Kidney tubule cell (primary cell): ENCODE measurements around the gene OPCML.

ENCODE experiments used
- DNase-seq: peaks from one replicate; pipeline ENCODE4 v3.0.0-alpha.2; 2018; ENCODE audit warnings: low spot score

OPCML gene

DNA sequence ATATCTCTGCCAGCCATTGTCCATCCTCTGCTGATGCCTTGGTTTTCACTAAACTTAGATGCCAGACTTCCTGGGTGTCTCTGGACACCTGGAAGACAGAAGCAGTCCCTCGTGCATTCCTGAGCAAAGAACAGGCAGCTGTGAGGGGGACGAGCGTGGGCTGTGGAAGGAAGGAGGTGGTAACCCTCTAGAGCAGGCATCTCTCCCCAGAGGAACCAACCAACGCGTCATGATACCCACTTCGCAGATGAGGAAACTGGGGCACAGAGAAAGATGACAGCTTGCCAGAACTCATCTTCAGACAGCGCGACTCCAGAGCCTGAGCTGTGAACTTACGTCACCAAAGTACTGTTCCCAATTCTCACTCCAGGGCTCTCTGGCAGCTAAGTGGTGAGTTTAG is 123.4 kb downstream of the OPCML start:
- no peak for DNase-seq

DNA sequence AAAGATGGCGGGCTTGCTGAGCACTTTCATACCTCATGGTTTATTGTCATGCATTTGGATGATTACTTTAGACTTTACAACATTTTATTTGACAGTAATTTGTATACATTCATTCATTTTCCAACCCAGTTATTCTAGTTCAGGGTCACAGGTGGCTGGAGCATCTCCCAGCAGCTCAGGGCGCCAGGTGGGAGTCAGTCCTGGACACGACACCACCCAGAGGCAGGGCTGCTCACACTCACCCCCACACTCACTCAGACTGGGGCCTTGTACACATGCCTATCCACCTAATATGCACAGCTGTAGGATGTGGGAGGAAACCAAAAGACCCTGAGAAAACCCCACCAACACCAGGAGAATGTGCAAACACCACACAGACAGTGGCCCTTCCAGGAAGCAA is 123.9 kb downstream of the OPCML start:
- DNase-seq, result no peak

DNA sequence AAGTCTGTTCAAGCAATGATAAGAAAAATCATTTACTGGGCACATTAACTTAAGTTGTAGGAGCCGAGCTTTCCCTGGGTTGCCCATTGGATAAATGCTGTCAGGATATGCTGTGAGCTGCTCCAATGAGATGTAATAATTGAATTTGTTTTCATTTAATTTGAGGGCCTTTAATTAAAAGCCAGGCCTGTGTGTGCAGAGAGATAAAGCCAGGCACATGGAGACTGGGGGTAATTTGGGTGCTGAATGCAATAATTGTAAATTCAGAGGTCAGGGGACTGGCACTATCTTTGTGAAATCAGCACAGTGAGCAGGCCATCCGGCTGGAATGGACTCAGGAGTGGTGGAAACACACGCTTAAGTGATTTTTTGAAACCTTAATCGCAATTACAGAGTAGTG is 125.8 kb downstream of the OPCML start:
- no peak for DNase-seq

DNA sequence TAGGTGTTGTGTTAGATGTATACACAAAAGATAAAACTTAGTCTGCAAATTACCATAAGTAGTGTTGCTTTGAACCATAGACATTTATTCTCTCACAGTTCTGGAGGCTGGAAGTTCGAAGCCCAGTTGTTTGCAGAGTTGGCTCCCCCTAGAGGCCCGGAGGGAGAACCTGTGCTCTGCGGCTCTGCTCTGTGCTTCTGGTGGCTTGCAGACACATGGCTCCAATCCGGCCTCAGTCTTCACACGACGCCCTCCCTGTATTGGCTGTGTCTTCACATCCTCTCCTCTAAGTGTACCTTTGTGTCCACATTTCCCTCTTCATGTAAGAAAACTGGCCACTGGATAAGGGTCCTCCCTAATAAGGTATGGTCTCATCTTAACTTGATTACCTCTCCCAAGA is 128.4 kb downstream of the OPCML start:
- peak; percentile 7 for DNase-seq

DNA sequence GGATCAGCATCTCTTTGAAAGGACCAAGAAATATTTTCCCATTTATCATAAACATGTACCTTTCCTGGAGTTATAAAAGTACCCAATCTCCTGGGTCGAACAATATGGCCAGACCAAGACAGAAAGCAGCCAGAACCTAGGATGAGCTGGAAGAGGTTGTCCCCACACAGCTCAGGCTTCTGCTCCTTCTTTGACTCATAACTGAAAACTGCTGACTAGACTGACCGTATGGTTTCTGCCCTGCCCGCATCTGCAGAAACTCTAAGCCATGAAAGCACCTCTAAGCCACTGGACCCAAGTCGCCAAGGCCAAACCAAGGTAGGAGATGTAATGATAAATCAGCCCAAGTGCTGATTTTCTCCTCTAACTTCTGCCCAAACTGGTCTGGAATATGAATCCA is 129.8 kb downstream of the OPCML start:
- DNase-seq, result no peak

DNA sequence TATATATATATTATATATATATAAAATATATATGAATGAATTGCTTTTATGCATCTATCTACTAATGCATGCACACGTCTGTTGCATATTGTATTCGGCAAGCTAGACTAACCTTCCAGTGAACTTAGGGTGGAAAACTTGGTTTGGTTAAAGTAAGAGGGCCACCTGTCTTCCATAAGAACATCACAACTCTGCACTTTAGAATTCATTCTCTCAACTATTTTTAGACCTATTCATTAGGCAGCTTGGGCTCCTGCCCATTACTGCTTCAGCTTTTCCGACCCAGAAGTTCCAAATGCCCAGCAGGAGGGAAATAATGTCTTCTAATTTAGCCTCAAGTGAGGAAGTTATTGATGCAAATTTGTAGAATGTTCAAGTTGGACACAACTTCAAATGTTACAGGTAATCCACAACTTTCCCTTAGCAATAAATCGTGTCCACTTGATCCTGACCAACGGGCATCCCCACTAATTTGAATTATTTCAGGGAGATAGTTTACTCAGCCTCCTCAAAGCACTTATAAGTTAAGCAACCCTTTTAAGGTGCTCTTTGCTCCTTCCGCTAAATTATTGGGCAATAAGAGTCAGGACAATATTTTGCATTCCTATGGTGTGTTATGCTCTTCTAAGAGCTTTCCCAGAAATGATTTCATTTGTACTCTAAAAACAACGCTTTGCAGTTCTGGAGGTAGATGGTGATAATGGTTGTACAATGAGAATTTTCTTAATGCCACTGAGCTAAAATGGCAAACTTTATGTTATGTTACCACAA is 132.3 kb downstream of the OPCML start:
- no peak for DNase-seq

DNA sequence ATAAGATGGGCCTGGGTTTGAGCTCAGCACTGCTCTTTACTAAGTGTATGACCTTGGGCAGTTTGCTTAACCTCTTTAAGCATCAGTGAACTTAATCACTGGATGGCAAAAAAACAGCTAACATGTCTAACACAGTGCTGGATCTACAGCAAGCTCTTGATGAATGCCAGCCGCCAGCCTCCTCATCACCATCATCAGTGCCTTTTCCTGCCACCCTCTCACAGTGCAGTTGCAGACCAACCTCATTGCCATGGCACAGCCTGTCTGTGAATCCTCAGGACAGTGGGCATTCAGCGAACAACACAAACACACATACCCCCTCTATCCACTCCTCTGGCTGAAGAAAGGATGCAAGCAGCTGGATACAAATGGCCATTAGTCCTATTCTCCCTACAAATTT is 133.0 kb downstream of the OPCML start:
- DNase-seq, result no peak

DNA sequence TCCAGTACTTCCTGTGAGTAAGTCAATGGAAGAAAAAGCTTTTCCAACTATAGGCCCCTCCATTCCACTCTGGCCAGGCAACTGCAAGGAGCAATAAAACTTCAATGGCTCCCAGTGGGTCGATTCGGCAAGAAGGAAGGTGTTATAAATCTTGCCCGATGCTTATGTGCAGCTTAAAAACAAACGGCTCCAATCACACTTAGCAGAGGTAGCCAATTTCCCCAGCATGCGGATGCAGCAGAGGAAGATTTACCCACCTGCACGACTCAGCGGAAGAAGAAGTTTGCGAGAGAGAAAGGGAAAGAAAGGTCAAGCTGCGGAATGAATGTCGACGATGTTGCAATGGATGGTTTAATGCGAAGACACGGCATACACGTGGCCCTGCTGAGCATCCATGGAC is 141.5 kb downstream of the OPCML start:
- DNase-seq, result no peak

DNA sequence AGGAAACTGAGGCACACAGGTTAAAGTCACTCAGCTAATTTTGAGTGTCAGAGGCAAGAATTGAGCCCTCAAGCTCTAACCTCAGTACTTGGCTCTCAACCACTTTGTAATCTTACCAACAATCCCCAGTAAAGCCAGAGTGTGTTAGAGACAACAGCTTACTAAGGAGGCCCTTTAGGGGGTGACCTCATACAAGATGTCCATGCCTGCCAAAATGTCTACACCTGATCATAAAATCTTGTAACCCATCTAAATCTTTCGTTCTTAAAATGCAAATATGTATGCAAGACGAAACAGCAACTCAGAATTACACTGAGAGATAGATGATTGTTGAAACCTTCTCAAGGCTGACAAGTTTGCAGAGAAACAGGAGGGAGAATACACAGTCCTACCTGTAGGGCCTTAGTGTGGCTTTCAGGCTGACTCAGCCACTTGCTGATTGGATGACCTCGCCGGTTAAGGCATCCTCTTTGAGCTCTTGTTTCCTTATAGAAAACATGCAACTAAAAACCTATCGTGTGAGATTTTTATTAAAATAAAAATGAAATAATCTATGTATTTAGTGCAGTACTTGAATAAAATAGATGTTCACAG is 143.2 kb downstream of the OPCML start:
- DNase-seq, result no peak

DNA sequence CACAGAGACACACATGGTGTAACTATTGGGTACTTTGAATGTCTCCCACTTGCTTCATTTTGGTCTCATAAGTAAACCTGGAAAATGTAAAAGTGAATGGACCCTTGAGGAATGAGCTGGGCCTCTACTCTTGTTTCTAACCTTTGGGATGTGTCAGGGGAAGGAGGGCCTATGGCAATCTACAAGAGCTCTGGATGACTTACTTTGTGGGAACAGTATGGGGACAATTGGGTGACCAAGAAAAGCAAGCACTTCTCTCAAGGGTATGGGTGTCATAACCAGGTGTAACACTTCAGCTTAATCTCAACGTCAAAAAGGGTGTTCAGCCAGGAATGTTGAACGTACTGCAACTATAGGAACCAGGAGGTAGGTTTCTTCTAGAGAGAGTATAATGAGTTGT is 144.0 kb downstream of the OPCML start:
- no peak for DNase-seq

DNA sequence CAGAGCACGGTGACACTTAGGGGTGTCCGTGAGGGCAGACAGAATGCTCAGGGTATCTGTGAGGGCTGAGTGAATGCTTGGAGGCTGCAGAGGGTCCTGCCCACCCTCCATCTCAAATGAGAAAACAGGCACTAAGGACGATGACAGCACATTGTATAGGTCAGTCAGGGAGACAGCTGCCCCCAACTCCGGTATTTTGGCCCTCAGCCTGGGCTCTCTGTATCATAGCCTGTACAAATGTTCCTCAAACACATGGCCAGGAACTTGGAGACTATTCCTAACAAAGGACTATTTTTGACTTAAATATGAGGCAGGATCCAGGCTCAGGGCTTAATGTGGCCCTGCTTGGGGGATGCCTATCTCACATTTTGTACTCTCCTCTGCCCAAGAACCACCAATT is 145.4 kb downstream of the OPCML start:
- DNase-seq, result no peak

DNA sequence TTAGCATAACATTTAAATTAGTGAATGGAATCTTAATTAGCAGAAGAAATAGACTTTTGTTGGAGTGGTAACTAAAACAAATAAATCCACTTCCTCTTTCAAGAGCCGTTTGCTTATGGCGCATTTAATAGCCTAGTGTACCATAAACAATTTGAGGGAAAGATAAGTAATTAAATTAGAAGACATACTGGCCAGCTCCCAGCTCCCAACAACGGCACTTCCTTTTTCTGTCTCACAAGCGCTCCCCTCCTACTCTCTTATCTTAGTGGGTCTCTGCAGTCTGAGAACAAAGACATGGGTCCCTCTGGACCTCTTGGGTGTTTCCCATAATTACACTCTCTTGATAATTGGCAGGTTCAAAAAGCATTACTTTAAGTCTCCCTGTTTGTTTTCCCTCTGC is 146.0 kb downstream of the OPCML start:
- DNase-seq, result no peak

DNA sequence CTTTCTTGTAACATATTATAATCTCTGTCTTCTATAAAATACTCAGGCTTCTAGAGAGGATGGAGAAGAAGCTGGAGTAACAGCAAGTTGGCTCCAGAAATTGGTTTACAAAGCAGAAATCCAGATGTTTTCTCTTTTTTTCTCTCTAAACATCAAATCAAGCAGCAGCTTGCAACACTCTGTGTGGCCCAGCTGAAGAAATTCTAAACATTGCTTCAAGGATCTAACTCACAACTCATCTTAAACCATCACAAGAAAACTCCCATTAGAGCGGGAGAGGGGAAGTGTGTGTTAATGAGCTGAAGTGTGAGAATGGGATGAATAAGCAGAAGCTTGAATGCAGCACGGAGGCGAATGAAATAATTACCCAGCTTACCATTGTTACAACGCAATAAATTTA is 146.5 kb downstream of the OPCML start:
- no peak for DNase-seq

DNA sequence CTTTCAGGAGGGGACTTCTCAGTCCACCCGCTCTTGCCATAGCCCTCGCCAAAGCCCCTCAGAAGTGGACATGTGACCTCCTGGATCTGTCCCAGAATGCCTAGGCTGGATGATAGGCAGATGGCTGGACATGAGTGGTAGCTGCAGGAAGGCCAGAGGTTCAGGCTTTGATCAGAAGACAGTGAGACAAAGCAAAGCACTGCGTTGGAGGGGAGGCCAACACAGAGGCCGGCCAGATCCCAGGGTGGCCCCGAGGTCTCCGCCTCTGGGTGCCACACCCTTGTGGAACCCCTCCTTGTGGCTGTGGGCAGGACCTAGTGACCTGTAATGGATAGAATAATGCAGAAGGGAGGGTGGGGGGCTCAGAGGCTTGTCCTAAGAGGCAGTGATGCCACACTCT is 147.6 kb downstream of the OPCML start:
- DNase-seq, result no peak

DNA sequence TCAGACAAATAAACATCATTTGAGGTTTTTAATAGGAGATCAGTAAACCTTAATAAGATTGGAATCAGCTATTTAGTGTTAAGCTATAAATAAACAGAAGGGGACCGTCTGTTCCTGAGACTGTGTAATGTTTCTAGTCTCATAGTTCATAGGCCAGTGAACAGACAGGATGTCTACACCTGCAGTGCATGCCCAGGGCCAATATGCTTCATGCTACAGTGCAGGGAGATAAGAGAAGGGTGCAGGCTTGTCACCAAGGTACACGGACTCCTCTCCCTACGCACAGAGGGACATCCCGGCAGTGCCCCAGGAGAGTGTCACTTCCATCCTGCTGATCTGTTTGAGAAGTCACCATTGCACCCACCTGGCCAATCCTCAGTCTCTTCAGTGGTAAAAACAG is 148.6 kb downstream of the OPCML start:
- no peak for DNase-seq

DNA sequence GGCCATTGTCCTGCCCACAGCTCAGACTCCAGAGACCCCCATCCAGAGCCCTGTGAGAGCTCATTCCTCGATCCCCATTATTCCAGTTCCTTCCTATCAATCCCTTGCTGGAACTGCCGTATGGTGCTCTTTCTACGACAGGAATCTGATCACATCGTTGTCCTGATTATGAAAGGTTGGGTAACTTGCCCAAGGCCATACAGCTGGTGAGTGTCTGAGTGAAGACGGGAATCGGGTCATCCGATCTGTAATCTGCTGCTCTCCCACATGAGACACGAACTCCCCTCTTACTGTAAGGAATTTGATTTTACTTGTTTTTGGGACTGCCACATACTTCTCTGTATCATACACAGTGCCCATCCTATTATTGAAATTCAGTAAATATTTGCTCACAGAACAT is 149.1 kb downstream of the OPCML start:
- no peak for DNase-seq

DNA sequence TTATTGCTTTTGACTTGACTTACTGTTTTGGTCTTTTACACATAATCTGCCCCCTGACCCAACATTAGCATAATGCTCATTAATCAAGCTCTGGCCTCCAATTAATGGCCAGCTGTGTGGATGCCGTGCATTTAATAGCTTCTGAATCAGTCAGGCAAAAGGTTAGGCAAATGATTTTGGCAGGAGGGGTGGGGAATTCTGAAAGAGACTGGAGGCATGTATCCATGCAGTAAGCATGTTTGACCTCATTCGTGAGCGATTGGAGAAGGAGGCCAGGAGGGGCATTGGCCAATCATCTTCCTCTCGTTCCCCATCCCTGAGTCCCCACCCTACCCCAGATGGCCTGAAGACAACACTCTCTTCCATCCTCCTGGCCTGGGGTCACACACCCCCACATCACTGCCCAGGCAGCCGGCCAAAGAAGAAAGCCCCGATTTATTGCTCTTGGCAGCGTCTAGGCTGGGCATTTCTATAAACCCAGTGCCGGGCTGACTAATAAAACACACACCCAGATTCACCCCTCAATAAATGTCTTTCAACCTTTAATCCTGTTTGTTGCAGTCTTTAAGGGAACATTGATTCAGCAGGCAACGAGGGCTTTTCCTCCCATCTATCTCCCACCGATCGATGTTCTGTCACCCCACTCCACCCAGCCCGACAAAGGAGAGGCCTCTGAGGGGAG is 150.0 kb downstream of the OPCML start:
- DNase-seq, result no peak

DNA sequence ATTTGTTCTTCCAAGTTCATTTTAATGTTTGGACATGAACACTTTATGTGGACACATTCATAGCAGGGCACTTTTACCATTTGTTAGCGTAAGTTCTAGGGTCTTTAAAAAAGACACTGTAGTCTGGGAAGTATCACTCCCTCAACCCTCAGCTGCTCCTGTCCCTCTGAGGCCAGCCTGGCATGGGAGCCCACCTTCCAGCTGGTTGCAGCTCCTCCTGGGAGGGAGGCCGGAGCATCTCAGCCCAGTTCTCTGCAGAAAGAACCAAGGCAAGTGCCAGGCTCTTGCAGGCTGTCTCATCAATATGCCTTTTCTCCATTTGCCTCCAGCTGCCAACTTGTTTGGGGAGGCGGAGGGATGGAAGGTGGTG is 150.6 kb downstream of the OPCML start:
- no peak for DNase-seq

DNA sequence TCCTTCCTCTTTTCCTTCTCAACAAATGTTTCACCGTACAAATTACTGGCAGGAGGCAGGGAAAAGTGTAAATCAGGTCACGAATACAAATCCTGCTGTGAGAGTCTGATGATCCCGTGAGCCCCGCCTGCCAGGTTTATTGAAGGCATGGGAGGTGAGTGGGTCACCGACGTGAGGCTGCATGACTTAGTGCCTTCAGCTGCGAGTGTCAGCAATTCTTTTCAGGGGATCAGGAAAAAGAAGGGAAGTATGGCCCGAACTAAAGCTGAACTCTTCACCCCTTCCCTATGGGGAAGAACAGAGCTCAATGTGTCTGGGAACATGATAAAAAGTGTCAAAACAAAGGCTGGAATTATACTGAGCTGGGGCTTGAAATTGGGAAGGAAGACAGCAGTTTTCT is 166.2 kb downstream of the OPCML start:
- no peak for DNase-seq

DNA sequence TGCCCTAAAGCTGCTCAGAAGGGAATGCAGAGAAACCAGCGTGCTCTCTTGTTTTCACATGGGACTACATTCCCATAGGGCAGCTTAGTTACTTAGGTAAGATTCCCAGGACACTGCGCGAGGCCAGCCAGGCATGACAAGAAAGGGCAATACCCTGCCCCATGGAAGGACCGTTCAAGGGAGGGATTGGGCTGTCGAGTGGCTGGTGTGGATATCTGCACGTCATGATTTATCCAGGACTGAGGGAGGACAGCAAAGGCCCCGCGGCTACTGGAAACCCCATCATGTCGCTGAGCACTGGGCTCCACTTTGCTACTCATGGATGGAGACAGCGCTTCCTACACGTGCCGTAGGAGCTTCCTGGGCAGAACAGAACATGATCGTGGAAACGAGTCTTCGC is 169.4 kb downstream of the OPCML start:
- no peak for DNase-seq

DNA sequence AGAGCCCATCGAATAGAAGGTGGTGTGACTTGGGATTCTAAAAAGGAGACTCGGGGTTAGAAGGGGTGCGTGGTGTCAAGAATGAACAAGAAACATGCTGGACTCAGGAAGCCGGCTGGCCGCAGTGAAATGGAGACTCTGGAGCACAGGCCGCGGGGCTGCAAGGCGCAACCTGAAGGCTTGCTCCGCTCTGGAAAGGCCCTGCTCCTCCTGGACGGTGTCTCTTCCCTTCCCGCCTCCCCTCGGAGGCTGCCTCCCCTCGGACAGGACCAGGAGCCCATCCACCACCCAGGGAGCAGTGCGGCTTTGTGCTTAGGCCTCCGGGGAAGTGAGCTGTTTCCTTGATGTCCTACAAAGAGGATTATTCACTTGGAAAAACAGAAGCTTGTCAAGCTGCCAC is 170.1 kb downstream of the OPCML start:
- no peak for DNase-seq

DNA sequence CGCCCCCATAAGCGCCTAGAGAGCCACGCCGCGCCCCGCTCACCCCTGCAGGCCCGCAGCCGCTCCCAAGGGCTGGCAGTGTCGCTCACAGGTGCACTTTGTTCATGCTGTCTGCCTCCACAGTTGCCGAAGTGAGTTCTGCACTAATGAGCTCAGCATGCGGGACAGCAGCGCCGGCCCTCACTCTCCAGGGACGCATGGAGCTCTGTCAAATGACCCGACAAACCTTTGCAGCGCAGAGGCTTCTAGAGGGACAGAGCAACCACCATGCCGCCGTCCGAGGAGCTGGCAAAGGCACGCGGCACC is 170.7 kb downstream of the OPCML start:
- no peak for DNase-seq

DNA sequence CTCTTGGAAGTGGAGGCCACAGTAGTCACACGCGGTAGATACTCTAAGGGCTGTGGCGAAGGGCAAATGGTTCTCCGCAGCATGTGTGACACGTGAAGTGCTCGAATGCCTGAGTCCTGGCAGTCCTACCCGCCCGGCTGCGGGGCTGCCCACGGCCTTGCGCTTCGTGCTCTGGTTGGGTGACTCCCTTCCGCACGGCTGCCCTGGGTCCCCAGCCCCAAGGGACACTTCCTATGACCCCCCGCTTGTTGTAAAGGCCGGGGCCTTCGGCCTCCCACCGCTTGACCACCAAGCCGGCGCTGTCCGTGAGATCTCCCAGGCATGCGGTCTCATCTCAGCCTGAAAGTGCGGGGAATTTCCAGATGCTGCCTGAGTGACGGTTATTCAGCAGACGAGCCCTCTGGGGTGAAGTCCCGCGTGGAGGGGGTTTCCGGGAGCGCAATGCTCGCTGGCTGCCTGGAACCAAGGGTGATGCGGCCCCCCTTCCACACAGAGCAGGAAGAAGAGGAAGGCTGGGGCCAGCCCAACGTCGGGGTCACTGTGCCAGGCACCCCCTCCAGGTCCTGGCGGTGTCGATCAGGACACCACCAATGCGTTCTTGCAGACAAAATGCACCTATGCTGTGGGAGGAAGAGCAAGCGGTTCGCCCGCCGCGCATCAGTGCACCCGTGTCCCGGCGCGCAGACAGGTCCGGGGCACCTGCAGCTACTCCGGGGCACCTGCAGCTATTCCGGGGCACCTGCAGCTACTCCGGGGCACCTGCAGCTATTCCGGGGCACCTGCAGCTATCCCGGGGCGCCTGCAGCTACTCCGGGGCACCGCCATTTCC is 171.2 kb downstream of the OPCML start:
- DNase-seq, result no peak
